CD4-positive, alpha-beta T cell treated with Interleukin-1 beta for 1 hour (primary cell): ENCODE results near the gene TMEM131.
"Not testable (repeated sequence)": the region's sequence is repeated elsewhere in the genome, so short reads cannot be mapped to it uniquely, and the experiment has no call there.

Experiments used
- DNase-seq, 2 donors: peaks; one replicate each; pipeline ENCODE4 v3.0.0-alpha.2; 2020 to 2022

Gene TMEM131

GRCh38 chr2:97950329-97951154 lies 45.2 kb downstream of the TMEM131 start:
- DNase-seq: no peak

- no peak for DNase-seq
Observed at GRCh38 chr2:97948926-97949325, 46.8 kb downstream of the TMEM131 start.

GRCh38 chr2:97945791-97946190 lies 50.0 kb downstream of the TMEM131 start:
- no peak for DNase-seq

GRCh38 chr2:97936881-97937280 lies 58.9 kb downstream of the TMEM131 start:
- no peak for DNase-seq

- DNase-seq: no peak
Observed at GRCh38 chr2:97936199-97936598, 59.5 kb downstream of the TMEM131 start.

- DNase-seq: no peak
Observed at GRCh38 chr2:97935719-97936161, 60.0 kb downstream of the TMEM131 start.

- no peak for DNase-seq
Observed at GRCh38 chr2:97932975-97933662, 62.6 kb downstream of the TMEM131 start.

- no peak for DNase-seq
Observed at GRCh38 chr2:97931858-97932225, 63.9 kb downstream of the TMEM131 start.

GRCh38 chr2:97931118-97931857 lies 64.5 kb downstream of the TMEM131 start:
- DNase-seq: no peak

GRCh38 chr2:97928591-97928990 lies 67.2 kb downstream of the TMEM131 start:
- DNase-seq: no peak

- no peak for DNase-seq
Observed at GRCh38 chr2:97926946-97927345, 68.8 kb downstream of the TMEM131 start.

GRCh38 chr2:97924194-97924593 lies 71.6 kb downstream of the TMEM131 start:
- DNase-seq: no peak

- DNase-seq: no peak
Observed at GRCh38 chr2:97919858-97920257, 75.9 kb downstream of the TMEM131 start.

- no peak for DNase-seq
Observed at GRCh38 chr2:97918818-97919217, 76.9 kb downstream of the TMEM131 start.

GRCh38 chr2:97917668-97918067 lies 78.1 kb downstream of the TMEM131 start:
- DNase-seq: not testable (repeated sequence)

GRCh38 chr2:97914691-97915213 lies 81.0 kb downstream of the TMEM131 start:
- no peak for DNase-seq

- DNase-seq: no peak
Observed at GRCh38 chr2:97913846-97914245, 81.9 kb downstream of the TMEM131 start.

- DNase-seq: no peak
Observed at GRCh38 chr2:97911922-97912575, 83.7 kb downstream of the TMEM131 start.

- no peak for DNase-seq
Observed at GRCh38 chr2:97911206-97911921, 84.4 kb downstream of the TMEM131 start.

- no peak for DNase-seq
Observed at GRCh38 chr2:97910403-97911205, 85.1 kb downstream of the TMEM131 start.

- DNase-seq: no peak
Observed at GRCh38 chr2:97908208-97908676, 87.5 kb downstream of the TMEM131 start.
